WTC11 (cell line): ENCODE results near the gene TAF13. TPM values are rescaled to one million over a fixed set of nuclear protein-coding genes. Genes with fewer than 3 reads are reported as not detected.
A peak's percentile ranks its signal among the peaks of the same experiment; 100 is the strongest.

ENCODE experiments used
- ATAC-seq: fragments of 200-7000 bp; cut with Tn5 transposase; 2 replicates; pipeline ENCODE4 v1.10.0; 2021; ENCODE audit warnings: mild to moderate bottlenecking, moderate library complexity
- CTCF ChIA-PET: fragments of 300-600 bp; sonication (Branson Sonifier 250); formaldehyde crosslinking; loops from one replicate; lab custom pipeline; 2021; ENCODE audit warnings: antibody characterized with exemption; lab: Charles Lee
- POLR2A ChIA-PET: fragments of 350-600 bp; sonication (Branson Sonifier 250); formaldehyde crosslinking; loops from one replicate; lab custom pipeline; 2021; ENCODE audit warnings: antibody characterized with exemption; lab: Charles Lee
- DNase-seq: peaks from one replicate; pipeline ENCODE4 v3.0.0; 2021; ENCODE audit warnings: low spot score
- H3K27ac Mint-ChIP-seq: 2 replicates; pipeline ENCODE4 v1.8.0; 2021; ENCODE audit warnings: mixed read lengths
- H3K27me3 Mint-ChIP-seq: 2 replicates; pipeline ENCODE4 v1.8.0; 2021; ENCODE audit warnings: low read depth, mild to moderate bottlenecking, moderate library complexity, mixed read lengths
- H3K36me3 Mint-ChIP-seq: 2 replicates; pipeline ENCODE4 v1.8.0; 2021; ENCODE audit warnings: mixed read lengths
- H3K4me1 Mint-ChIP-seq: 2 replicates; pipeline ENCODE4 v1.8.0; 2022; ENCODE audit warnings: mixed read lengths
- H3K4me3 Mint-ChIP-seq: 2 replicates; pipeline ENCODE4 v1.8.0; 2021; ENCODE audit warnings: mild to moderate bottlenecking, moderate library complexity, mixed read lengths
- H3K9me3 Mint-ChIP-seq: 2 replicates; pipeline ENCODE4 v1.8.0; 2021; ENCODE audit warnings: mixed read lengths
- ARID4B ChIP-seq: sonication (generic); formaldehyde crosslinking; IDR thresholded peaks from 2 replicates; pipeline ENCODE4 v1.8.0; 2023; ENCODE audit warnings: missing genetic modification reagents, mild to moderate bottlenecking, borderline replicate concordance
- ATF1 ChIP-seq: sonication (generic); formaldehyde crosslinking; IDR thresholded peaks from 2 replicates; pipeline ENCODE4 v1.8.1; 2023; ENCODE audit warnings: mild to moderate bottlenecking, moderate library complexity, missing genetic modification reagents
- ATF3 ChIP-seq: sonication (generic); formaldehyde crosslinking; conservative IDR thresholded peaks from 2 replicates; pipeline ENCODE4 v1.8.1; 2022; ENCODE audit warnings: mild to moderate bottlenecking, missing genetic modification reagents
- CTCF ChIP-seq: fragments of 200-600 bp; IDR thresholded peaks from 2 replicates; pipeline ENCODE4 v1.8.0; 2022; ENCODE audit warnings: antibody characterized with exemption
- E2F5 ChIP-seq: sonication (generic); formaldehyde crosslinking; IDR thresholded peaks from 2 replicates; pipeline ENCODE4 v1.8.1; 2022; ENCODE audit warnings: mild to moderate bottlenecking, moderate library complexity, missing genetic modification reagents
- ETV6 ChIP-seq: sonication (generic); formaldehyde crosslinking; IDR thresholded peaks from 2 replicates; pipeline ENCODE4 v1.8.1; 2022; ENCODE audit warnings: mild to moderate bottlenecking, missing genetic modification reagents
- FOXP1 ChIP-seq: sonication (generic); formaldehyde crosslinking; IDR thresholded peaks from 2 replicates; pipeline ENCODE4 v1.8.0; 2022; ENCODE audit warnings: missing genetic modification reagents, mild to moderate bottlenecking, moderate library complexity, borderline replicate concordance
- HMGXB4 ChIP-seq: sonication (generic); formaldehyde crosslinking; IDR thresholded peaks from 2 replicates; pipeline ENCODE4 v1.8.1; 2023; ENCODE audit warnings: mild to moderate bottlenecking, moderate library complexity, missing genetic modification reagents
- IRF2 ChIP-seq: sonication (generic); formaldehyde crosslinking; IDR thresholded peaks from 2 replicates; pipeline ENCODE4 v1.8.0; 2022; ENCODE audit warnings: low read depth, missing genetic modification reagents, borderline replicate concordance
- KAT7 ChIP-seq: sonication (generic); formaldehyde crosslinking; IDR thresholded peaks from 2 replicates; pipeline ENCODE4 v1.8.1; 2023; ENCODE audit warnings: missing genetic modification reagents, mild to moderate bottlenecking, borderline replicate concordance
- SP1 ChIP-seq: sonication (generic); formaldehyde crosslinking; conservative IDR thresholded peaks from 2 replicates; pipeline ENCODE4 v1.8.1; 2022; ENCODE audit warnings: missing genetic modification reagents
- TEAD1 ChIP-seq: sonication (generic); formaldehyde crosslinking; IDR thresholded peaks from 2 replicates; pipeline ENCODE4 v1.8.0; 2022; ENCODE audit warnings: mild to moderate bottlenecking, missing genetic modification reagents
- TEAD4 ChIP-seq: sonication (generic); formaldehyde crosslinking; IDR thresholded peaks from 2 replicates; pipeline ENCODE4 v1.8.0; 2022; ENCODE audit warnings: mild to moderate bottlenecking, missing genetic modification reagents
- ZBTB43 ChIP-seq: sonication (generic); formaldehyde crosslinking; IDR thresholded peaks from 2 replicates; pipeline ENCODE4 v1.8.1; 2023; ENCODE audit warnings: mild to moderate bottlenecking, missing genetic modification reagents
- ZNF263 ChIP-seq: sonication (generic); formaldehyde crosslinking; IDR thresholded peaks from 2 replicates; pipeline ENCODE4 v1.8.1; 2022; ENCODE audit warnings: low read depth, mild to moderate bottlenecking, moderate library complexity, missing genetic modification reagents
- ZSCAN18 ChIP-seq: fragments of 250-450 bp; sonication (Bioruptor Pico); IDR thresholded peaks from 2 replicates; pipeline ENCODE4 v2.1.2; 2022; ENCODE audit warnings: mild to moderate bottlenecking, moderate library complexity
- total RNA-seq: library from RNA; stranded (reverse); gene quantifications from 3 replicates; pipeline ENCODE4 v1.2.3, GENCODE V29; 2021

Gene TAF13
- total RNA-seq, 1 experiment from 2014 or later = 43.0 TPM

GRCh38 chr1:109113590-109114341 lies 38.0 kb upstream of the TAF13 start, which contains the start of gene ELAPOR1:
ELAPOR1 (plus strand) TSS chr1:109114115; CDS start chr1:109114184, 69 bp downstream.
- peaks cover 81% of the 10 kb centered on the region for H3K27me3 Mint-ChIP-seq
- peak; percentile 52; the same call in 1 of the 2 replicates for TF ChIP-seq FOXP1
- TF ChIP-seq ZBTB43 (CRISPR knock-in tag) = no peak
- 0 out of 2 replicates have a peak, but pooled peaks have one; percentile 38 for TF ChIP-seq ATF1 (CRISPR knock-in tag)
- TF ChIP-seq ZNF263 (CRISPR knock-in tag) = 0 out of 2 replicates have a peak, but pooled peaks have one; percentile 52
- TF ChIP-seq ATF3 (CRISPR knock-in tag) = no peak
- 0 out of 2 replicates have a peak, but pooled peaks have one; percentile 17 for TF ChIP-seq SP1
- peaks cover 10% of the 10 kb centered on the region for H3K4me1 Mint-ChIP-seq
- no peaks in the 10 kb centered on the region for H3K9me3 Mint-ChIP-seq
- H3K4me3 Mint-ChIP-seq = peak within 1 kb of the TSS; percentile 79
- ChIA-PET POLR2A (interaction anchor here (0.8 to 1.0 kb wide), 2 partner anchors 14 to 71 kb away, joined by 3 to 7 read pairs; partner anchors contain the start of gene WDR47), CTCF (interaction anchor here (0.8 to 1.8 kb wide), 13 partner anchors 14 to 307 kb away, joined by 3 to 11 read pairs (median 4); no protein-coding TSS in a partner anchor)
- no peak within 1 kb of the TSS for H3K27ac Mint-ChIP-seq
- DNase-seq = peak; percentile 63
- peak; percentile 65 for ATAC-seq
- no peaks in the 10 kb centered on the region for H3K36me3 Mint-ChIP-seq

- ChIA-PET CTCF (interaction anchor here (0.6 to 3.6 kb wide), 44 partner anchors 8 to 421 kb away, joined by 3 to 58 read pairs (median 4); partner anchors contain the start of genes FNDC7, PRPF38B, PSRC1 and SORT1), POLR2A (interaction anchor here (0.5 to 2.9 kb wide), 4 partner anchors 13 to 286 kb away, joined by 3 to 13 read pairs (median 4); no protein-coding TSS in a partner anchor)
- peak; percentile 100 for DNase-seq
- 0 out of 2 replicates have a peak, but pooled peaks have one; percentile 26 for TF ChIP-seq HMGXB4
- TF ChIP-seq CTCF = peak; percentile 96
- TF ChIP-seq ETV6 = 0 out of 2 replicates have a peak, but pooled peaks have one; percentile 56
- TF ChIP-seq ZSCAN18 (CRISPR knock-in tag) = no peak
- TF ChIP-seq IRF2 (CRISPR knock-in tag) = no peak
- TF ChIP-seq KAT7 (CRISPR knock-in tag) = no peak
- TF ChIP-seq ARID4B (CRISPR knock-in tag) = peak; percentile 76; the same call in 1 of the 2 replicates
- 0 out of 2 replicates have a peak, but pooled peaks have one; percentile 65 for TF ChIP-seq E2F5 (CRISPR knock-in tag)
- 0 out of 2 replicates have a peak, but pooled peaks have one; percentile 32 for TF ChIP-seq TEAD4 (CRISPR knock-in tag)
- peak; percentile 46; the same call in 1 of the 2 replicates for TF ChIP-seq TEAD1 (CRISPR knock-in tag)
- Mint-ChIP-seq H3K9me3 (no peaks in the 10 kb centered on the region), H3K4me3 (peak overlapping the region; percentile 79), H3K4me1 (peaks cover 10% of the 10 kb centered on the region), H3K27ac (no peak overlapping the region), H3K27me3 (peaks cover 82% of the 10 kb centered on the region), H3K36me3 (no peaks in the 10 kb centered on the region)
- ATAC-seq = peak; percentile 85
Observed at GRCh38 chr1:109112652-109113285, 37.0 kb upstream of the TAF13 start.
